Keratinocyte (primary cell): ENCODE measurements around the gene WDR82. TPM values are rescaled to one million over a fixed set of nuclear protein-coding genes. Genes with fewer than 3 reads are reported as not detected.

Experiments used
- DNase-seq: peaks from one replicate; pipeline ENCODE4 v3.0.0-alpha.2; 2011; ENCODE audit warnings: low read depth, missing footprints, low spot score
- FAIRE-seq: peaks from 2 replicates; lab custom pipeline; 2011; peaks lifted over from hg19 to GRCh38; lab: Jason Lieb, UNC
- H2AFZ ChIP-seq: 2 replicates; pipeline ENCODE4 v1.6.0; 2012; ENCODE audit warnings: low read length, control low read depth, inconsistent platforms; ENCODE audit not compliant: control insufficient read depth
- H3K27ac ChIP-seq: 2 replicates; pipeline ENCODE4 v1.5.1; 2011; ENCODE audit warnings: low read length; ENCODE audit not compliant: control insufficient read depth, insufficient read depth
- H3K27me3 ChIP-seq: 3 replicates; pipeline ENCODE4 v1.6.0; 2011; ENCODE audit warnings: low read length; ENCODE audit not compliant: control insufficient read depth, insufficient read depth; ENCODE audit errors: extremely low read depth
- H3K36me3 ChIP-seq, 2 experiments: 2 replicates in 1 of 2; 3 replicates in 1 of 2; pipeline ENCODE4 v1.5.1; 2011; ENCODE audit warnings: low read length in 2 of 2, mild to moderate bottlenecking in 1 of 2; ENCODE audit not compliant: control insufficient read depth in 2 of 2, insufficient read depth in 2 of 2; ENCODE audit errors: extremely low read depth in 1 of 2
- H3K4me1 ChIP-seq: 3 replicates; pipeline ENCODE4 v1.5.1; 2011; ENCODE audit warnings: low read length; ENCODE audit not compliant: control insufficient read depth, insufficient read depth; ENCODE audit errors: extremely low read depth
- H3K4me2 ChIP-seq: 3 replicates; pipeline ENCODE4 v1.6.0; 2011; ENCODE audit warnings: low read depth, low read length; ENCODE audit not compliant: control insufficient read depth, insufficient read depth; ENCODE audit errors: extremely low read depth
- H3K4me3 ChIP-seq, 3 experiments: fragments of 200-600 bp in 1 of 3; sonication (generic) in 1 of 3; 2 replicates in 2 of 3; 3 replicates in 1 of 3; pipeline ENCODE4 v1.5.1; 2011 to 2016; ENCODE audit warnings: low read length in 3 of 3, mild to moderate bottlenecking in 3 of 3, control low read depth in 2 of 3, inconsistent platforms in 1 of 3, low read depth in 1 of 3, mixed read lengths in 1 of 3, mixed run types in 1 of 3, moderate library complexity in 1 of 3; ENCODE audit not compliant: control insufficient read depth in 2 of 3, insufficient read depth in 2 of 3; ENCODE audit errors: extremely low read depth in 1 of 3
- H3K79me2 ChIP-seq: 2 replicates; pipeline ENCODE4 v1.6.0; 2012; ENCODE audit warnings: low read length; ENCODE audit not compliant: control insufficient read depth, insufficient read depth
- H3K9ac ChIP-seq: 3 replicates; pipeline ENCODE4 v1.6.0; 2011; ENCODE audit warnings: low read length; ENCODE audit not compliant: control insufficient read depth, insufficient read depth; ENCODE audit errors: extremely low read depth
- H3K9me1 ChIP-seq: 3 replicates; pipeline ENCODE4 v1.6.0; 2011; ENCODE audit warnings: low read length; ENCODE audit not compliant: control insufficient read depth, insufficient read depth; ENCODE audit errors: extremely low read depth
- H3K9me3 ChIP-seq: 2 replicates; pipeline ENCODE4 v1.5.1; 2012; ENCODE audit warnings: low read depth, low read length; ENCODE audit not compliant: control insufficient read depth
- H4K20me1 ChIP-seq: 3 replicates; pipeline ENCODE4 v1.6.0; 2011; ENCODE audit warnings: low read length; ENCODE audit not compliant: control insufficient read depth, insufficient read depth; ENCODE audit errors: extremely low read depth
- CTCF ChIP-seq, 3 experiments: IDR thresholded peaks in 1 of 3; conservative IDR thresholded peaks in 1 of 3; optimal IDR thresholded peaks in 1 of 3; 2 replicates in 2 of 3; 3 replicates in 1 of 3; pipeline versions ENCODE3 to v1.5.1; 2011; ENCODE audit warnings: low read length in 3 of 3, mild to moderate bottlenecking in 3 of 3, moderate library complexity in 2 of 3, control low read depth in 1 of 3, inconsistent platforms in 1 of 3; ENCODE audit not compliant: insufficient read depth in 2 of 3; ENCODE audit errors: extremely low read depth in 1 of 3
- EZH2 ChIP-seq: IDR thresholded peaks from one replicate; pipeline ENCODE4 v1.6.1; 2012; ENCODE audit warnings: inconsistent platforms, mild to moderate bottlenecking, low read length, moderate library complexity
- dilution Hi-C: fragments of 300-500 bp; cut with MboI; formaldehyde crosslinking; loops from one replicate; pipeline ENCODE4 v1.7.0; 2020; ENCODE audit warnings: low sequenced_read_pairs; ENCODE audit not compliant: extremely low pct_ligation_motif_present
- polyA plus RNA-seq, 5 experiments: library from polyadenylated mRNA; depleted of rRNA in 3 of 5; stranded (reverse) in 3 of 5; stranded (forward) in 1 of 5; unstranded in 1 of 5; fragments of >200 nt; gene quantifications; 1 replicate in 1 of 5; 2 replicates in 3 of 5; 3 replicates in 1 of 5; pipeline versions ENCODE4 v1.2.1 to v1.2.3, GENCODE V29; 2011 to 2012; ENCODE audit warnings: missing spikeins in 2 of 5, low read depth in 1 of 5, low replicate concordance in 1 of 5

Gene WDR82
- polyA plus RNA-seq, 1 donor (not counting 4 experiments of a cell fraction or from before 2014, with no cell fraction given), result 75.1 TPM

- DNase-seq, result no peak
- H3K4me2 ChIP-seq, result no peak overlapping the region
These were observed 46.2 kb upstream of the WDR82 start for GRCh38 chr3:52324676-52325075.

GRCh38 chr3:52323526-52324295, 45.3 kb upstream of the WDR82 start:
- H3K9me1 ChIP-seq, result no peaks in the 10 kb centered on the region
- no peaks in the 10 kb centered on the region for H3K36me3 ChIP-seq
- no peak for TF ChIP-seq EZH2
- no peak for TF ChIP-seq CTCF (optimal IDR thresholded peaks at IDR 0.05 in 1 of 3, IDR thresholded peaks at IDR 0.05 in 1 of 3, conservative IDR thresholded peaks at IDR 0.05 in 1 of 3; ENCODE audit: extremely low read depth in 1 of 3, insufficient read depth in 2 of 3, low read length in 3 of 3)
- no peak overlapping the region for H3K4me2 ChIP-seq
- FAIRE-seq (no peak), DNase-seq (no peak)
- dilution Hi-C loops, result no loop called here
- no peaks in the 10 kb centered on the region for H3K9me3 ChIP-seq
- no peak overlapping the region for H3K9ac ChIP-seq
- H3K27me3 ChIP-seq, result peaks cover 2% of the 10 kb centered on the region
- no peak overlapping the region for H3K27ac ChIP-seq
- peaks cover 5% of the 10 kb centered on the region for H3K4me1 ChIP-seq
- no peaks in the 10 kb centered on the region for H3K79me2 ChIP-seq
- no peaks in the 10 kb centered on the region for H4K20me1 ChIP-seq
- H3K4me3 ChIP-seq, result no peak overlapping the region
- no peak overlapping the region for H2AFZ ChIP-seq

More at GRCh38 chr3:52324676-52325075, 46.2 kb upstream of the WDR82 start:
- Histone ChIP-seq H3K4me1 (peaks cover 2% of the 10 kb centered on the region), H3K27me3 (no peaks in the 10 kb centered on the region), H3K9me1 (no peaks in the 10 kb centered on the region), H3K9ac (no peak overlapping the region), H3K79me2 (no peaks in the 10 kb centered on the region), H2AFZ (no peak overlapping the region), H3K36me3 (no peaks in the 10 kb centered on the region), H3K9me3 (no peaks in the 10 kb centered on the region), H3K27ac (no peak overlapping the region), H3K4me3 (no peak overlapping the region), H4K20me1 (no peaks in the 10 kb centered on the region)
- TF ChIP-seq EZH2 (no peak), CTCF (optimal IDR thresholded peaks at IDR 0.05 in 1 of 3, IDR thresholded peaks at IDR 0.05 in 1 of 3, conservative IDR thresholded peaks at IDR 0.05 in 1 of 3; ENCODE audit: extremely low read depth in 1 of 3, insufficient read depth in 2 of 3, low read length in 3 of 3) (no peak)
- FAIRE-seq, result no peak
- dilution Hi-C loops, result no loop called here
